ENCODE data around the gene AAR2. TPM values are rescaled to one million over a fixed set of nuclear protein-coding genes. Genes with fewer than 3 reads are reported as not detected.
A peak's percentile ranks its signal among the peaks of the same experiment; 100 is the strongest.

The AAR2 gene
- total RNA-seq, 1 donor from 2014 or later: 24.6 TPM

GRCh38 chr20:36272547-36273220 is 36.4 kb downstream of the AAR2 start:
- peaks cover 4% of the 10 kb centered on the region for H3K4me1 Mint-ChIP-seq (ENCODE audit: low read depth)
- H3K36me3 Mint-ChIP-seq (ENCODE audit: low read depth): no peaks in the 10 kb centered on the region
- H3K27me3 Mint-ChIP-seq (ENCODE audit: low read depth): peaks cover 14% of the 10 kb centered on the region
- TF ChIP-seq CTCF (IDR thresholded peaks at IDR 0.05): no peak
- no peak overlapping the region for H3K27ac Mint-ChIP-seq (ENCODE audit: unreplicated experiment)
- no peaks in the 10 kb centered on the region for H3K9me3 Mint-ChIP-seq (ENCODE audit: low read depth)
- H3K4me3 Mint-ChIP-seq (ENCODE audit: unreplicated experiment): no peak overlapping the region
- no peak for DNase-seq (ENCODE audit: low spot score)

- Mint-ChIP-seq H3K27ac (ENCODE audit: unreplicated experiment) (no peak overlapping the region), H3K4me3 (ENCODE audit: unreplicated experiment) (no peak overlapping the region), H3K27me3 (ENCODE audit: low read depth) (peaks cover 20% of the 10 kb centered on the region), H3K36me3 (ENCODE audit: low read depth) (no peaks in the 10 kb centered on the region), H3K4me1 (ENCODE audit: low read depth) (peaks cover 2% of the 10 kb centered on the region), H3K9me3 (ENCODE audit: low read depth) (no peaks in the 10 kb centered on the region)
- DNase-seq (ENCODE audit: low spot score): no peak
- TF ChIP-seq CTCF (IDR thresholded peaks at IDR 0.05): peak; percentile 72
These were observed 37.3 kb downstream of the AAR2 start for GRCh38 chr20:36273414-36274180.

- no peak for DNase-seq (ENCODE audit: low spot score)
These were observed 38.0 kb downstream of the AAR2 start for GRCh38 chr20:36274181-36274841.

GRCh38 chr20:36275011-36275410 is 38.7 kb downstream of the AAR2 start:
- Mint-ChIP-seq H3K27ac (ENCODE audit: unreplicated experiment) (no peak overlapping the region), H3K9me3 (ENCODE audit: low read depth) (no peaks in the 10 kb centered on the region), H3K4me3 (ENCODE audit: unreplicated experiment) (no peak overlapping the region), H3K4me1 (ENCODE audit: low read depth) (no peaks in the 10 kb centered on the region), H3K27me3 (ENCODE audit: low read depth) (peaks cover 23% of the 10 kb centered on the region), H3K36me3 (ENCODE audit: low read depth) (no peaks in the 10 kb centered on the region)
- TF ChIP-seq CTCF (IDR thresholded peaks at IDR 0.05): no peak
- no peak for DNase-seq (ENCODE audit: low spot score)

More at GRCh38 chr20:36274181-36274841, 38.0 kb downstream of the AAR2 start:
- Mint-ChIP-seq H3K27me3 (ENCODE audit: low read depth) (peaks cover 20% of the 10 kb centered on the region), H3K4me3 (ENCODE audit: unreplicated experiment) (no peak overlapping the region), H3K4me1 (ENCODE audit: low read depth) (no peaks in the 10 kb centered on the region), H3K27ac (ENCODE audit: unreplicated experiment) (no peak overlapping the region), H3K9me3 (ENCODE audit: low read depth) (no peaks in the 10 kb centered on the region), H3K36me3 (ENCODE audit: low read depth) (no peaks in the 10 kb centered on the region)
- no peak for TF ChIP-seq CTCF (IDR thresholded peaks at IDR 0.05)

GRCh38 chr20:36275441-36276189 is 39.3 kb downstream of the AAR2 start:
- Mint-ChIP-seq H3K4me1 (ENCODE audit: low read depth) (no peaks in the 10 kb centered on the region), H3K27ac (ENCODE audit: unreplicated experiment) (no peak overlapping the region)

More at GRCh38 chr20:36275441-36276189, 39.3 kb downstream of the AAR2 start:
- TF ChIP-seq CTCF (IDR thresholded peaks at IDR 0.05): no peak
- Mint-ChIP-seq H3K4me3 (ENCODE audit: unreplicated experiment) (no peak overlapping the region), H3K27me3 (ENCODE audit: low read depth) (peaks cover 29% of the 10 kb centered on the region), H3K9me3 (ENCODE audit: low read depth) (no peaks in the 10 kb centered on the region), H3K36me3 (ENCODE audit: low read depth) (no peaks in the 10 kb centered on the region)
- DNase-seq (ENCODE audit: low spot score): no peak

Data from chondrocyte (in vitro differentiated cells).